Muscle of arm (tissue), 12 donors: ENCODE results near the gene NFATC4. TPM values are rescaled to one million over a fixed set of nuclear protein-coding genes. Genes with fewer than 3 reads are reported as not detected.

ENCODE experiments used
- DNase-seq: peaks from one replicate; pipeline ENCODE4 v3.0.0-alpha.2; 2013
- polyA plus RNA-seq, 12 donors: library from polyadenylated mRNA; unstranded; fragments of 120-200 nt; gene quantifications; one replicate each; pipeline ENCODE4 v1.2.1, GENCODE V29; 2013; ENCODE audit not compliant: insufficient read length in 12 of 12

Gene NFATC4
- polyA plus RNA-seq, 12 donors, result 20.7 to 152 (median 40.4) TPM; not detected in 1

- no peak for DNase-seq
Observed at GRCh38 chr14:24426912-24427536, 59.0 kb downstream of the NFATC4 start.

- DNase-seq, result no peak
Observed at GRCh38 chr14:24427537-24428508, 59.8 kb downstream of the NFATC4 start.

- DNase-seq, result no peak
Observed at GRCh38 chr14:24428628-24429394, 60.8 kb downstream of the NFATC4 start.

Other genes starting within 250 kb of the NFATC4 start
- gene FITM1, start 237.5 kb upstream of the NFATC4 start, polyA plus RNA-seq, result 100 to 1,000 TPM in 6 of 12 donors, 10 to 100 TPM in 5, not detected in 1; 54.9 to 160 (median 102) TPM
- gene PSME1, start 232.0 kb upstream of the NFATC4 start, polyA plus RNA-seq, result 100 to 1,000 TPM in 9 of 12 donors, 10 to 100 TPM in 2, not detected in 1; 67.3 to 116 (median 106) TPM
- 10 to 100 TPM in 11 of 12 donors, not detected in 1; 21.0 to 38.3 (median 25.8) TPM for gene EMC9, start 226.6 kb upstream of the NFATC4 start, polyA plus RNA-seq
- 100 to 1,000 TPM in 4 of 12 donors, 10 to 100 TPM in 7, not detected in 1; 68.9 to 105 (median 90.2) TPM for gene PSME2, start 221.6 kb upstream of the NFATC4 start, polyA plus RNA-seq
- 10 to 100 TPM in 11 of 12 donors, not detected in 1; 27.3 to 75.4 (median 35.6) TPM for gene RNF31, start 220.7 kb upstream of the NFATC4 start, polyA plus RNA-seq
- 10 to 100 TPM in 11 of 12 donors, not detected in 1; 18.1 to 46.6 (median 25.9) TPM for gene IRF9, start 206.9 kb upstream of the NFATC4 start, polyA plus RNA-seq
- gene REC8, start 196.1 kb upstream of the NFATC4 start, polyA plus RNA-seq, result 10 to 100 TPM in 4 of 12 donors, 1 to 10 TPM in 7, not detected in 1; 5.7 to 52.4 (median 8.6) TPM
- gene IPO4, start 179.4 kb upstream of the NFATC4 start, polyA plus RNA-seq, result 10 to 100 TPM in 11 of 12 donors, not detected in 1; 17.5 to 32.3 (median 24.2) TPM
- gene TM9SF1, start 172.7 kb upstream of the NFATC4 start, polyA plus RNA-seq, result 10 to 100 TPM in 11 of 12 donors, not detected in 1; 13.2 to 60.8 (median 17.5) TPM
- 10 to 100 TPM in 1 of 12 donors, 1 to 10 TPM in 9, not detected in 2; 2.0 to 10.1 (median 4.7) TPM for gene TSSK4, start 162.5 kb upstream of the NFATC4 start, polyA plus RNA-seq
- 10 to 100 TPM in 11 of 12 donors, not detected in 1; 27.6 to 61.9 (median 36.6) TPM for gene CHMP4A, start 154.7 kb upstream of the NFATC4 start, polyA plus RNA-seq
- gene MDP1, start 152.1 kb upstream of the NFATC4 start, polyA plus RNA-seq, result 10 to 100 TPM in 4 of 12 donors, 1 to 10 TPM in 7, not detected in 1; 4.6 to 33.0 (median 8.7) TPM
- gene NEDD8, start 135.8 kb upstream of the NFATC4 start, polyA plus RNA-seq, result 100 to 1,000 TPM in 11 of 12 donors, not detected in 1; 123 to 211 (median 177) TPM
- gene GMPR2, start 135.3 kb upstream of the NFATC4 start, polyA plus RNA-seq, result 10 to 100 TPM in 11 of 12 donors, not detected in 1; 39.8 to 82.9 (median 54.4) TPM
- gene TINF2, start 125.6 kb upstream of the NFATC4 start, polyA plus RNA-seq, result 10 to 100 TPM in 11 of 12 donors, not detected in 1; 35.0 to 46.2 (median 43.5) TPM
- gene TGM1, start 105.0 kb upstream of the NFATC4 start, polyA plus RNA-seq, result 1 to 10 TPM in 8 of 12 donors, under 1 TPM in 2, not detected in 2; 0.64 to 7.2 (median 1.4) TPM
- 10 to 100 TPM in 9 of 12 donors, 1 to 10 TPM in 1, not detected in 2; 9.9 to 25.5 (median 13.5) TPM for gene RABGGTA, start 96.6 kb upstream of the NFATC4 start, polyA plus RNA-seq
- 10 to 100 TPM in 10 of 12 donors, 1 to 10 TPM in 1, not detected in 1; 9.8 to 25.1 (median 16.9) TPM for gene DHRS1, start 68.4 kb upstream of the NFATC4 start, polyA plus RNA-seq
- 10 to 100 TPM in 11 of 12 donors, not detected in 1; 18.0 to 23.6 (median 20.5) TPM for gene NOP9, start 68.3 kb upstream of the NFATC4 start, polyA plus RNA-seq
- gene CIDEB, start 60.2 kb upstream of the NFATC4 start, polyA plus RNA-seq, result 10 to 100 TPM in 6 of 12 donors, 1 to 10 TPM in 5, not detected in 1; 7.3 to 28.8 (median 11.2) TPM
- 1 to 10 TPM in 11 of 12 donors, not detected in 1; 1.6 to 7.2 (median 2.7) TPM for gene LTB4R2, start 58.0 kb upstream of the NFATC4 start, polyA plus RNA-seq
- gene LTB4R, start 56.7 kb upstream of the NFATC4 start, polyA plus RNA-seq, result 10 to 100 TPM in 1 of 12 donors, 1 to 10 TPM in 9, not detected in 2; 2.2 to 15.8 (median 3.2) TPM
- gene ADCY4, start 33.1 kb upstream of the NFATC4 start, polyA plus RNA-seq, result 10 to 100 TPM in 10 of 12 donors, 1 to 10 TPM in 1, not detected in 1; 8.4 to 26.2 (median 16.9) TPM
- 1 to 10 TPM in 9 of 12 donors, under 1 TPM in 1, not detected in 2; 0.96 to 5.6 (median 1.3) TPM for gene RIPK3, start 28.2 kb upstream of the NFATC4 start, polyA plus RNA-seq
- 10 to 100 TPM; 19.2 to 60.0 (median 30.0) TPM for gene NYNRIN, start 30.8 kb downstream of the NFATC4 start, polyA plus RNA-seq
- 1 to 10 TPM in 11 of 12 donors, not detected in 1; 1.6 to 7.4 (median 2.2) TPM for gene CBLN3, start 61.5 kb downstream of the NFATC4 start, polyA plus RNA-seq
- gene KHNYN, start 61.8 kb downstream of the NFATC4 start, polyA plus RNA-seq, result 10 to 100 TPM in 11 of 12 donors, not detected in 1; 31.7 to 65.4 (median 36.7) TPM
- gene SDR39U1, start 74.6 kb downstream of the NFATC4 start, polyA plus RNA-seq, result 10 to 100 TPM in 11 of 12 donors, not detected in 1; 34.9 to 53.3 (median 44.8) TPM
- gene CMA1, start 140.1 kb downstream of the NFATC4 start, polyA plus RNA-seq, result under 1 TPM in 4 of 12 donors, not detected in 8; 0.26 to 0.53 (median 0.42) TPM
- 1 to 10 TPM in 5 of 12 donors, under 1 TPM in 5, not detected in 2; 0.45 to 5.4 (median 0.91) TPM for gene CTSG, start 208.1 kb downstream of the NFATC4 start, polyA plus RNA-seq
- gene GZMH, start 241.5 kb downstream of the NFATC4 start, polyA plus RNA-seq, result under 1 TPM in 5 of 12 donors, not detected in 7; 0.27 to 0.38 (median 0.33) TPM